B cell (primary cell): ENCODE data around the gene CHAC1.

Experiments used
- EZH2 ChIP-seq: IDR thresholded peaks from 2 replicates; pipeline ENCODE4 v1.6.1; 2012; ENCODE audit warnings: borderline replicate concordance, low read depth, mild to moderate bottlenecking, moderate library complexity, low read length; ENCODE audit not compliant: insufficient read depth, poor library complexity, severe bottlenecking
- TF ChIP-seq, protein P1 (sequence below): fragments of 200-600 bp; IDR thresholded peaks from one replicate; pipeline ENCODE4 v1.8.0; 2022; ENCODE audit warnings: antibody characterized with exemption, mild to moderate bottlenecking

DNA sequence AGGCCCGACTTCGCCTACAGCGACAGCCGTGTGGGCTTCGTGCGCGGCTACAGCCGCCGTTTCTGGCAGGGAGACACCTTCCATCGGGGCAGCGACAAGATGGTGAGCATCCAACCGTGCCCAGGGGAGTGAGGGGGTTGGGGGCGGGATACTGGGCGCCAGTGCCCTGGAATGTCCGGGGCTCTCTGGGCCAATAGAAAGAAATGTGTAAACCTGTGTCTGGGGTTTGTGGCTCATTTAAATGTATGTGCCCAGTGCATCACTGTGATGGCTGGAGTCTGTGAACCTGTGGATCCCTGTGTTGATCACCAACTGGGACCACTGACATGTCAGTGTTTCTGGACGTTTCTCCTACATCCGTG lies 423 bp downstream of the CHAC1 start:
- TF ChIP-seq, protein P1, sequence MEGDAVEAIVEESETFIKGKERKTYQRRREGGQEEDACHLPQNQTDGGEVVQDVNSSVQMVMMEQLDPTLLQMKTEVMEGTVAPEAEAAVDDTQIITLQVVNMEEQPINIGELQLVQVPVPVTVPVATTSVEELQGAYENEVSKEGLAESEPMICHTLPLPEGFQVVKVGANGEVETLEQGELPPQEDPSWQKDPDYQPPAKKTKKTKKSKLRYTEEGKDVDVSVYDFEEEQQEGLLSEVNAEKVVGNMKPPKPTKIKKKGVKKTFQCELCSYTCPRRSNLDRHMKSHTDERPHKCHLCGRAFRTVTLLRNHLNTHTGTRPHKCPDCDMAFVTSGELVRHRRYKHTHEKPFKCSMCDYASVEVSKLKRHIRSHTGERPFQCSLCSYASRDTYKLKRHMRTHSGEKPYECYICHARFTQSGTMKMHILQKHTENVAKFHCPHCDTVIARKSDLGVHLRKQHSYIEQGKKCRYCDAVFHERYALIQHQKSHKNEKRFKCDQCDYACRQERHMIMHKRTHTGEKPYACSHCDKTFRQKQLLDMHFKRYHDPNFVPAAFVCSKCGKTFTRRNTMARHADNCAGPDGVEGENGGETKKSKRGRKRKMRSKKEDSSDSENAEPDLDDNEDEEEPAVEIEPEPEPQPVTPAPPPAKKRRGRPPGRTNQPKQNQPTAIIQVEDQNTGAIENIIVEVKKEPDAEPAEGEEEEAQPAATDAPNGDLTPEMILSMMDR, result no peak
- TF ChIP-seq EZH2, result no peak
